ENCODE results near the gene TP53TG3F.
"Not testable (repeated sequence)": the region's sequence is repeated elsewhere in the genome, so short reads cannot be mapped to it uniquely, and the experiment has no call there.

TP53TG3F gene, protein sequence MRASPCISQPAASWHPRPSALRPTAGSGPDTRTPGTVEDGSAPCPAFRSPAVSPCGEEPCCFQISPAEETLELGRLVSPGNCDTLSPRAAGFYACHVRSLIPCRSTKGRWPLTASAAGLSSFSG

DNA sequence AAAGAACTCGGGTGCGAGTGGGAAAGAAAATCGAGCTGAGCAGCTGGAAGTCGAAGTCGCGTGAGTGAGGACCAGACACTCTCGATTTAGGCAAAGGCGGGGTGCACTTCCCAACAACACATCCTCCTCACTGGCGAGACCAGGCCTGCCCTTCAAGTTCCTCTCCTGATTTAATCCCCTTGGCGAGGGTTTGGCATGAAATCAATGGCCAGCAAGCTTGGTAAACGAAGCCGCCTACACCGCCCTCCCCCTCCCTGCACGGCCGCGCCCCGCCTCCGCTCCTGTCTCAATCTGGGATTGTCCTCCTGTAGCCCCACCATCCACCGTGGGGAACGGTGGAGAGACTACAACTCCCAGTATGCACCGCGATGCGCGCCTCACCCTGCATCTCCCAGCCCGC, at the start of gene TP53TG3F:
Gene TP53TG3F (plus strand): TSS at position 301 of the 400 bp plus-strand sequence. CDS start 68 bp downstream, at position 369.
- not testable (repeated sequence) for DNase-seq (ENCODE audit: low read depth in 4 of 4, low spot score in 1 of 4)

DNA sequence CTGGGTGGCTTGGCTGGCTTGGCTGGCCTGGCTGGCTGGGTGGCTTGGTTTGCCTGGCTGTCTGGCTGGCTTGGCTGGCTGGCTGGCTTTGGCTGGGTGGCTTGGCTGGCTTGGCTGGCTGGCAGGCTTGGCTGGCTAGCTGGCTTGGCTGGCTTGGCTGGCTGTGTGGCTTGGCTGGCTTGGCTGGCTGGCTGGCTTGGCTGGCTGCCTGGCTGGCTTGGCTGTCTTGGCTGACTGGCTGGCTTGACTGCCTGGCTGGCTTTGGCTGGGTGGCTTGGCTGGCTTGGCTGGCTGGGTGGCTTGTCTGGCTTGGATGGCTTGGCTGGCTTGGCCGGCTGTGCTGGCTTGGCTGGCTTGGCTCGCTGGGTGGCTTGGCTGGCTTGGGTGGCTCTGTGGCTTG, 32.2 kb downstream of the TP53TG3F start:
- DNase-seq (ENCODE audit: low read depth in 4 of 4, low spot score in 1 of 4): not testable (repeated sequence)

DNA sequence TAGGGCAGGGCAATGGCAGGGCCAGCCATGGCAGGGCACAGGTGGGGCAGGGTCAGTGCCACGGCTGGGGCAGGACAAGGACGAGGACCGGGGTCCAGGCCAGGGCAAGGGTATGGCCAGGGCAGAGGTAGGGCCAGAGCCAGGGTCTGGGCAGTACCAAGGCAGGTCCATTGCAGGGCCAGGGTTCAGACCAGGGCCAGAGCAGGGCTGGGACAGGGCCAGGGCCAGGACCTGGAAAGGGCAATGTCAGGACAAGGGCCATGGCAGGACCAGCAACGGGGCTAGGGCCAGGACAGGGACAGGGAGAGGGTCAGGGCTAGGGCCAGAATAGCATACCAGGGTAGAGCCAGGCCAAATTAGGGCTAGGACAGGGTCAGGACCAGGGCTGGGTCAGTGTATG, 47.8 kb downstream of the TP53TG3F start:
- not testable (repeated sequence) for DNase-seq (ENCODE audit: low read depth in 4 of 4, low spot score in 1 of 4)

DNA sequence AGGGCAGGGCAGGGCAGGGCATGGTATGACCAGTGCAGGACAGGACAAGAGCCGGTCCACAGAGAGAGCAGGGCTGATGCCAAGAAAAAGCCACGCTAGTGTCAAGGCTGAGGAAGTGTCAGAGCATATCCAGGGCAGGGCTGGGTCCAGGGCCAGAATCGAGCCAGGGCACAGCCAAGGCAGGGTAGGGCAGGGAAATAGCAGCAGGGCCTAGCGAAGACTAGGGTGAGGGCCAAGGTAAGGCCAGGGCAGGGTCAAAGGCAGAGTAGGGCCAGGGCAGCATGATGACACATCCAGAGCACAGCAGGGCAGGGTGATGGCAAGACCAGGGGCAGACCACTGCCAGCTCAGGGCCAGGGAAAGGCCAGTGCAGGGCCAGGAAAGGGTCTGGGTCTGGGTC, 49.7 kb downstream of the TP53TG3F start:
- not testable (repeated sequence) for DNase-seq (ENCODE audit: low read depth in 4 of 4, low spot score in 1 of 4)

DNA sequence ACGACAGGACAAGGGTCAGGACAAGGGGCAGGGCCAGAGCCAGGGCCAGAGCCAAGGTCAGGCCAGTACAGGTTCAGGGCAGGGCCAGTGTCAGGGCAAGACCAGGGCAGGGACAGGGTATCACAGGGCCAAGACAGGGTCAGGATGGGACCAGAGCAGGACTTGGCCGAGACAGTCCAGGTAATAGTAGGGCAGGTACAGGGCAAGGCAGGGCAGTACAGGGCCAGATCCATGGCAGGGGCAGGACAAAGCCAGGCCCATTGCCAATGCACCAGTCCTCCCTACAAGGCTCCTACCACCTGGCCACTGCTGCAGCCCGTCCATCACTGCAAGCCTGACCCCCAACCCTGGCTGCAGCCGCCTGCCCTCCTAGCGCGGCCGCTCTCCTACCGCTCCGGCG, 50.5 kb downstream of the TP53TG3F start:
- not testable (repeated sequence) for DNase-seq (ENCODE audit: low read depth in 4 of 4, low spot score in 1 of 4)

Measured in stimulated activated CD4-positive, alpha-beta T cell treated with anti-CD3 and anti-CD28 coated beads, Interleukin-1b, Interleukin-23, amount 100 ng/mL, for 24 hours (primary cell).